ENCODE measurements around the gene AGBL3.

AGBL3 gene

DNA sequence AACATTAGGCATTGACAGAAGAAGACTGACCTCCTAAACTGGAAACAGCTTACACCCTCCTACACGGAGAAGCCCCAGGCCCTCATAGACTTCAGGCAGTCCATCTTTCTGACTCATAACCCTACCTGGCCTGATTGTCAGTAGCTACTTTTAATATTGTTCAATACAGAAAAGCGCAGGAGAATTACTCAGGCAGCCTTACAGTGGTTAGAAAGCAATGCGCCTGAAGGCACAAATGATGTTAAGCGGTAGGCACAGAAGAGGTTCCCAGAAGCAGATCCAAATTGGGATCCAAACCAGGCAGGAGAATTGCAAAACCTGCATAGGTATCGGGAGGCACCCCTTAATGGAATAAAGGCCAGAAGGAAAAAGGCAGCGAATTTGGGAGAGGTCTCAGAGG is 189.6 kb downstream of the AGBL3 start:
- TF ChIP-seq, protein P1, sequence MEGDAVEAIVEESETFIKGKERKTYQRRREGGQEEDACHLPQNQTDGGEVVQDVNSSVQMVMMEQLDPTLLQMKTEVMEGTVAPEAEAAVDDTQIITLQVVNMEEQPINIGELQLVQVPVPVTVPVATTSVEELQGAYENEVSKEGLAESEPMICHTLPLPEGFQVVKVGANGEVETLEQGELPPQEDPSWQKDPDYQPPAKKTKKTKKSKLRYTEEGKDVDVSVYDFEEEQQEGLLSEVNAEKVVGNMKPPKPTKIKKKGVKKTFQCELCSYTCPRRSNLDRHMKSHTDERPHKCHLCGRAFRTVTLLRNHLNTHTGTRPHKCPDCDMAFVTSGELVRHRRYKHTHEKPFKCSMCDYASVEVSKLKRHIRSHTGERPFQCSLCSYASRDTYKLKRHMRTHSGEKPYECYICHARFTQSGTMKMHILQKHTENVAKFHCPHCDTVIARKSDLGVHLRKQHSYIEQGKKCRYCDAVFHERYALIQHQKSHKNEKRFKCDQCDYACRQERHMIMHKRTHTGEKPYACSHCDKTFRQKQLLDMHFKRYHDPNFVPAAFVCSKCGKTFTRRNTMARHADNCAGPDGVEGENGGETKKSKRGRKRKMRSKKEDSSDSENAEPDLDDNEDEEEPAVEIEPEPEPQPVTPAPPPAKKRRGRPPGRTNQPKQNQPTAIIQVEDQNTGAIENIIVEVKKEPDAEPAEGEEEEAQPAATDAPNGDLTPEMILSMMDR (IDR thresholded peaks at IDR 0.05; ENCODE audit: extremely low read depth, missing control alignments), result no peak

DNA sequence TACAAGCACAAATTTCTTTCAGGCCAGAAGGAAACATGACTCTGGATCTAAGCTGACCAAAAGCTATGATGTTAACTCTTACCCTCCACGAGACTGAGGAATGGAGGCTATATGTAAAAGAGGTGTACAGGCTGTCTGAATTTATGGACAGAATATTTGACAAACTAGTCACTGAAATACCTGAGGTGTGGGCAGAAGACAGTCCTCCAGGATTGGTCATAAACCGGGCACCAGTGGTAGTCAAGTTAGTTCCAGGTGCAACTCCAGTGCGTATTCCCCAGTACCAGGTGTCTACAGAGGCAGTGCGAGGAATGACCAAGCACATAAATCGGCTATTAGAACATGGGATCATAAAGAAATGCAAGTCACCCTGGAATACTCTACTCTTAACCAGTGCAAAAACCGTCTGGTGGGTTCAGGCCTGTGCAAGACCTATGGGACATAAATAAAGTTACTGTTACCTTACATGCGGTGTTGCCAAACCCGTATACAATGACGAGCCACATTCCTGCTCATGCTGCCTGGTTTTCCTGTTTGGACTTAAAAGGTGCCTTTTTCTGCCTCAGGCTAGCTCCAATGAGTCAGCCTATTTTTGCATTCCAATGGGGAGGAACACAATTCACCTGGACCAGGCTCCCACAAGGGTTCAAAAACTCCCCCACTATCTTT is 190.9 kb downstream of the AGBL3 start:
- TF ChIP-seq, protein P1 (IDR thresholded peaks at IDR 0.05; ENCODE audit: extremely low read depth, missing control alignments), result no peak
- no peak for DNase-seq (ENCODE audit: low spot score)

More for the DNA sequence above, 189.6 kb downstream of the AGBL3 start:
- DNase-seq (ENCODE audit: low spot score), result no peak

DNA sequence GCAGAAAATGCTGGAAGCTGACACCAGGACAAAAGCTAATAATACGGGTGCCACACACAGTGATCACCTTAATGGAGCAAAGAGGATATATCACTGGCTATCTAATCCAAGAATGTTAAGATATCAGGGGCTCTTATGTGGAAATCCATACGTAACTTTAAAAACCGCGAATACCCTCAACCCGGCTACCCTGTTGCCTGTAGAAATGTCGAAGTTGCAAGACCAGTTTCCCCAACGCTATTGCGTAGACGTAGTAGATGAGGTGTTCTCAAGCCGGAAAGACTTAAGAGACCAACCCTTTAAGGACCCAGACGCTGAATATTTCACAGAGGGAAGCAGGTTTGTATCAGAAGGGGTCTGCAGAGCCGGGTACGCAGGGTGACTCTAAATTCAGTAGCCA is 192.1 kb downstream of the AGBL3 start:
- TF ChIP-seq, protein P1 (IDR thresholded peaks at IDR 0.05; ENCODE audit: extremely low read depth, missing control alignments), result no peak
- no peak for DNase-seq (ENCODE audit: low spot score)

DNA sequence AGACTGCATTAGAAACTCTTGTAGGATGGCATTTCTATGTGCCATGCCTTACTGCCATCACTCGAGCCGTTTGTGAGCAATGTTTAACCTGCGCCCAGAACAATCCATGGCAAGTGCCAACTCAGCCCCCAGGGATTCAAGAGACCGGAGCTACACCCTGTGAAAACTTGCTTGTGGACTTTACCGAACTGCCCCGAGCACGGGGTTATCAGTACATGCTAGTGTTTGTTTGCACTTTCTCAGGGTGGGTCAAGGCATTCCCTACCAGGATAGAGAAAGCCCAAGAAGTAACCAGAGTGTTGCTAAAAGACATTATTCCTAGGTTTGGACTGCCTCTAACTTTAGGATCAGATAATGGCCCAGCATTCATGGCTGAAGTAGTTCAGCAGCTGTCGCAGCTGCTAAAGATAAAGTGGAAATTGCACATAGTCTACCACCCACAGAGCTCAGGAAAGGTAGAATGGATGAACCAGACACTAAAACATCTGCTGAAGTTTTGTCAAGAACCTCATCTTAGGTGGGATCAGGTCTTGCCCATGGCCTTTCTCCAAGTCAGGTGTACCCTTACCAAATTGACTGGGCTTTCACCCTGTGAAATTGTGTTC is 193.1 kb downstream of the AGBL3 start:
- no peak for DNase-seq (ENCODE audit: low spot score)
- TF ChIP-seq, protein P1 (IDR thresholded peaks at IDR 0.05; ENCODE audit: extremely low read depth, missing control alignments), result no peak

DNA sequence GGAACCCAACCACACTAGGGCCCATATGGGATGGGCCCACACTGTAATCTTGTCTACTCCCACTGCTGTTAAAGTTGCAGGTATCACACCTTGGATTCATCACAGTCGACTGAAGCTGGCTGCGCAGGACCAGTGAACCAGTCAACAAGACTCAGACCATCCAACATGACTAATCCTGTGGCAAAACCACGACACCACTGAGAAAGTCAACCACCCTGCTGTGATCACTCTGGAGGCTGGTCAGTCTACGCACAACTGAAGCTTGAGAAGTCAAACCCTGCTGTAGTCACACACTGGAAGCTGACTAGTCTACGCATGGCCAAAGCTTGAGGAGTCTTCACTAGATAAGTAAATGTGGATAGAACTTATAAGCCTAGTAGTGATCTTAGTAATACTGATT is 193.8 kb downstream of the AGBL3 start:
- TF ChIP-seq, protein P1 (IDR thresholded peaks at IDR 0.05; ENCODE audit: extremely low read depth, missing control alignments), result no peak
- no peak for DNase-seq (ENCODE audit: low spot score)

DNA sequence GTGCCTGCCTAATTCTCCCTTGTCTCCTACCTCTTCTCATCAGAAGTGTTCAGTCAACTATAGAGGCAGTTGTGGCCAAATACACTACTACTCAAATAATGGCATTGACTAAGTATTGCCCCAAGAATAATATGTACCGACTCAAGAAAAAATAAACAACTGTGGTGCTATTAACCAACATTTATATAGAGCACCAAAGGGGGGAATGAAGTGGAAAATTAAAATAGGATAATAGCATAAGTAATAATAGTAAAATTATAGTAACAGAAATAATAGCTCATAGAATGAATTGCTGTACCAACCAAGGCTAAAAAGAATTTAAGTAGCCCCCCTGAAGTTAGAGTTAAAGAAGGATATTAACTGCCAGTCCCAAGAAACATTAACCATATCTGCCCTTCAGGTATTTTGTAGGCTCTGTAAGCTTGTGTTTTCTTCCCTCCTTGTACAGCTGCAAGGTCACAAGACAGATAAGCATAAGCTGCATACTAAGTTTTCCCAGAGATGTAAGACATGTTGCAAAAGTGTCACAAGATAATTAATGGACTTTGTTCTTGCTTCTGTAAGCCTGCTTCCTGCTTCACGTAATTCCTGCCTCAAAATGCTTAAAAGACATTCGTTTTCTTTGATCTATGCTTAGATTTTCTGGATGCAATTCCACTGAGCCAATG is 195.1 kb downstream of the AGBL3 start:
- TF ChIP-seq, protein P1 (IDR thresholded peaks at IDR 0.05; ENCODE audit: extremely low read depth, missing control alignments), result no peak
- no peak for DNase-seq (ENCODE audit: low spot score)

All from GM20000 (cell line).